GM18861 (cell line): ENCODE results near the gene KNDC1.
"Not testable (repeated sequence)": the region's sequence is repeated elsewhere in the genome, so short reads cannot be mapped to it uniquely, and the experiment has no call there.

Source experiments
- ATAC-seq: cut with Tn5 transposase; IDR thresholded peaks from one replicate; pipeline ENCODE4 v1.9.1; 2021; ENCODE audit not compliant: unreplicated experiment

Gene KNDC1

DNA sequence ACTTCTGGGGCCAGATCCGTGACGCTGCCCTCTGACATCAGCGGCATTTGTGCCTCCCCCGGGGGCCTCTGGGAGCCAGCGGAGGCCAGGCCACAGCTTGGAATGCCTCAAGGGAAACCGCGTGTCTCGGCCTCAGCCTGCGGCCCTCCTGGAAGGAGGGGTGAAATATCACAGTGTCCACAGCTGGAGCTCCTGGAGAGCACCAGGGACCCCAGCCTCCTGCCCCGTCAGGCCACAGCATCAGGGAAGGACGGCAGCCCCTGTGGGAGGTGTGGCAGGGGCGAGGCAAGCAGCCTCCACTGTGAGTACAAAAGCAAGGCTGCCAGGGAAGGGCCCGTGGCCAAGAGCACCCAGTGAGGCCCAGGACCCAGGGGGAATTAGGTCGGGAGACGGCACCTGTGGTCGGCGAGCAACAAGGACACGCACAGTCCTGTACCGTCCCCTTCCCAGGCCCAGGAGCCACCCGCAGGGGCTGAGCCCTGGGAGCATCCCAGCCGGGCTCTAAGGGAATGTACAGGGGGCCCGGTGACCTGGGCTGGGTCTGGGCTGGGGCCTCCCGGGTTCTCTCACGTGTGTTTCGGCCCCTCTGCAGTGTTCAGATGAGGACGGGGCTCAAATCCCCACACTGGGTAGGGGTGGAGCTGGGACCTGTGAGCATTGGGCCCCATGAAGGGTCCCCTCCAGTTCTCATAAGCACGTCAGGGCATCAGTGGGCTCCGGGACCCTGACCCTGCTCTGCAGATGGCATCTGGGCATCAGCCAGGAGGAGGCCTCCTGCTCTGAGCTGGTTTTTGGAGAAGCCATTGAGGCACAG, 18.7 kb upstream of the KNDC1 start:
- ATAC-seq = no peak

- ATAC-seq = no peak
Observed at GRCh38 chr10:133141958-133142340, 18.1 kb upstream of the KNDC1 start.

- no peak for ATAC-seq
Observed at GRCh38 chr10:133142523-133143199, 17.4 kb upstream of the KNDC1 start.

- ATAC-seq = no peak
Observed at GRCh38 chr10:133143200-133143533, 16.9 kb upstream of the KNDC1 start.

GRCh38 chr10:133143546-133143945, 16.5 kb upstream of the KNDC1 start:
- ATAC-seq = no peak

DNA sequence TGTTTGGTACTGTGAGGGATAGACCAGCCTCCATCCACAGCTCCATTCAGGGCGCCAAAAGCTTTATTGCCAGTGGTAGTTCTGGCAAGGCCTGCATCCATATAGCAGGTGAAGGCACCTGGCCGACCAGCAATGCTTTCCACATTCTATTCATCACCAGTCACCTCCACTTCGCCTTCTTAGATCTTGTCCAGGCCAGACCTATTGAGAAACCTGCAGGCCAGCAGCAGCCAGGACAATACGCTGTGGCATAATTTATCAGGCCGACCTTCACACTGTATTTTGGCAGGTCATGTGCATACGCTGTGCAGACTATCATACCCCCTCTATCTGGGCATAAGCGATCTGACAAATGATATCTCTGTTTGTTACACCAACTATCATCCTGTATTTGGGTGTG, 15.2 kb upstream of the KNDC1 start:
- no peak for ATAC-seq

DNA sequence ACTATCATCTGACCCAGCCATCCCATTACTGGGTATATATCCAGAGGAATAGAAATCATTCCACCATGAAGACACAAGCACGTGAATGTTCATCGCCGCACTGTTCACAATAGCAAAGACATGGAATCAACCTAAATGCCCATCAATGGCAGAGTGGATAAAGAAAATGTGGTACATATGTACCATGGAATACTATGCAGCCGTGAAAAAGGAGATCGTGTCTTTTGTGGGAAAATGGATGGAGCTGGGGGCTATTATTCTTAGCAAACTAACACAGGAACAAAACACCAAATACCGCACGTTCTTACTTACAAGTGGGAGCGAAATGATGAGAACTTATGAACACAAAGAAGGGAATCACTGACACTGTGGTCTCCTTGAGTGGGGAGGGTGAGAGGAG, 9.8 kb upstream of the KNDC1 start:
- no peak for ATAC-seq

GRCh38 chr10:133150656-133151055, 9.4 kb upstream of the KNDC1 start:
- ATAC-seq = no peak

GRCh38 chr10:133151071-133151470, 8.9 kb upstream of the KNDC1 start:
- ATAC-seq = not testable (repeated sequence)

DNA sequence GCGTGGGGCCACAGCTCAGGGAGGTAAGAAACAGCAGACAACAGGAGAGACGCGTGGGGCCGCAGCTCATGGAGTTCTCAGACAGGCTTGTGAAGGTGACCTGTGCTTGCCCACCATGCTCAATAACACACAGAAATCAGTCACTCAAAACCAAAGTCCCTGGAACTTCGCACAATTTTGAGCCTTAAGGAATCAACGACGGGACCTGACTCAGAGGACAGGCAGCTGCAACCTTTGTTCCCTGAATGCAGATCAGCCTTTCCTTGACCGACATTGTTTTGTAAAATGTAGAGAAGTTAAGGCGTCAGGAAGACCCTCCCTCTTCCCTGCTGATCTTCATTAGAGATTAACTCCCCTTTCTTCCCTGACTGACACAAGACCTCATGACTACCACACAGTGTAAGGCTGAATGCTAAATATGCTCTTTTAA, 8.5 kb upstream of the KNDC1 start:
- no peak for ATAC-seq

- ATAC-seq = no peak
Observed at GRCh38 chr10:133154411-133154810, 5.6 kb upstream of the KNDC1 start.

- ATAC-seq = no peak
Observed at GRCh38 chr10:133154996-133155778, 4.8 kb upstream of the KNDC1 start.

DNA sequence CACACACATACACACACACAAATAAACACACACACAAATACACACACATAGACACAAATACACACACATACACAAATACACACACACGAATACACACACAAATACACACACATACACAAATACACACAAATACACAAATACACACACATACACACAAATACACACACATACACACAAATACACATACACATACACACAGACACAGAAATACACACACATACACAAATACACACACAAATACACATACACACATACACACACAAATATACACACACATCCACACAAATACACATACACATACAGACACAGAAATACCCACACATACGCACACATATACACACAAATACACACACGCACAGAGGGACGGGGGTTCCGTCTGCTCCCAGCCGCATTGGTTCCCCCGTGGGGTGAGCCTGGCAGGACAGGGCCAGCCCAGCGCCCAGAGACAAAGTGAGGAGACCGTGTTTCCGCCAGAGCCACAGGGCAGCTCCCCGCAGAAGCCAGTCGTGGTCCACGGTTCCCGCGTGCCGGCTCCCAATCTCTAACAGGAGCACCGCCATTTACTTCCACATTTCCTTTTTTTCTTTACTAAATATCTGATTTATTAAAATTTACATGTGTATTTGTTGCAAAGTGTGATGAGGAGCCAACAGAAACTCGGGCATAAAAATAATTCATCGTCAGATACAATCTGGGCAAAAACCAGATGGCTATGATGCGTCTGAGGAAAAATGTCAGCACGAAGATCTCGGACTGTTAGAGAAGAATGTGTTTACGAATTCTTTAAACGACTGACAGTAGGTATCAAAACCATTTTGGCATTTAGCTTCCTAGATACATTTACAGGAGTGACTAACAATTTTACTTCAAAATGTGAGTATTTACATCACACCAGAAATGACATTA, 3.1 kb upstream of the KNDC1 start:
- no peak for ATAC-seq

DNA sequence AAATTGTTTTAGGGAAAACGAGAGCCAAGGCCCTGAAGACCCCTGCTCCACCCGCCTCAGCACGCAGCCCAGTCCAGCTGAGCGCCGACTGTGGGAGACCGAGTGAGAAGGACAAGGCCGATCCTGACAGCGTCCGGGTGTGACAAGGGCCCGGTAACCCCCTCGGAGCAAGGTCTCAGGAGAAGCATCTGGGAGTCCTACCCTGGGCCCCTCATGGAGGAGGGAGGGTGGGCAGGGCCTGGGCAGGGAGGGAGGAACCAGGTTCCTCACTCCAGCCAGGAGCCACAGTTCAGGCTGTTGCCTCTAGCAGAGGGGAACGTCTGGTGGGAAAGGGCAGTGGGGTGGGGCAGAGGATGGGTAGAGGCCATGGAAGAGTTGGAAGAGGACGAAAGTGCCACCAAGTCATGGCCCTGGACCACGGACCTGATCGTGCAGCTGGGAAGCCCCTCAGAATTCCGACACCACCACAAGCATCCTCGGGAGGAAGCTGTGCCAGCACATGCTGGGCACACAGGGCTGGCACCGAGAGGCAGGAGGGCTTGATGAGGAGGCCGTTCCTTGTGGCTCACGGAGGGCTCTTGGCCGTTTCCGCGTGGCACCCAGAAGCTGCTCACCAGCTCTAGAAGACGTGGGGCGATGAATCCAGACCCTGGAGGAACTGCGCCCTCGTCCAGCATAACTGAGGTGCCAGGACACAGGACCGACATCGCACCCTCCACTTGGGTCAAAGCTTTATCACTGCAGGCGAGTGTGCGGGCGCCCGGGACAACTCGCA, 2.2 kb upstream of the KNDC1 start:
- ATAC-seq = no peak

DNA sequence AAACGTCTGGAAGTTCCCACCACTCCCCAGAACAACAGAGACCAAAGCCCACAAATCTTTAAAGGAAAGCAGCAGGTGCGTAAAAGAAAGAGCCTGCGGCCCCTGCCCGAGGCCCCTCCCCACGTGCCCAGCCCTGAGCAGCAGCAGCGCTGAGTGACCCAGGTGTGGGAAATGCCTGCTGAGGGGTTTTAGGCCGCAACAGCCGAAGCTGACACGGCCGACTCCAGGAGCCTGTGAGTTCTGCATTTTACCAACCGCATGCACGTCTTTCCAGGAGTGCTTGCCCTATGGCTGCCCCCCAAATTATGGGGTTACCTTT, 1.6 kb upstream of the KNDC1 start:
- ATAC-seq = no peak

DNA sequence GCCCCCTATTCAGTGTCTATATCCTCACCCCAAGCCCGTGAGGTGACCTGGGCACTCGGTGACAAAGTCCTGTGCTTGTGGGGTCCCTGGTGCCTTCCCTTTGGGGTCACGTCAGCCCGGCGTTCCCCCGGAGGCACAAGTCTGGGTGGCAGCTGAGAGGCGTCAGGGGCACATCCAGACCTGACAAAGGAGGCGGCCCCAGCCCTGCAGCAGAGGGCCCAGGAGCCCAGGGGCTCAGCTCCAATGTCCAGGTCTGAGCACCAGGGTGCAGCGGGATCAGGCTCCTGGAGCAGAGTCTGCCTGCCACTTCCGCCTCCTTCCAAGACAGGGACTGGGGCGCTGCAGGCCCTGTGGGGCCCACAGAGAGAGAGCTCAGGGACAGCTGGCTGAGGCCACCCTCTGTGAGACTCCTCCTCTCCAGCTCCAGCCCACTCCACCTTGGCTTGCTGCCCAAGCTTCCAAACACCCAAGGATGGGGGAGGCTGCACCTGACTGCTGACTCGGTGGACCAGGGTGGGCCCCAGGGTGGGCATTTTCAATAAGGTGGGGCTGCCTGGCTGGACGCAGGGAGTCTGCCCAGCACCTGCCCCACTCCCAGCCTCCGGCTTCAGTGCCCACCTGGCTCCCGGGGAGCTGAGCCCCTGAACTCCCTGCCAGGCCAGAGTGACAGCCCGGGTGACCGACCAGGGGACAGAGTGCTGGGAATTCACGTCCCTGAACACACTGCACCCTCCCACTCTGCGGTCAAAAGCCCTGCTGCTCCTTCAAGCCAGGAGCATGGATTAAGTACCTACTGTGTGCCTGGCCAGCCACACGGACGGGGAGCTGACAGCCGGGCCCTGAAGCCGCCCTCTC, 1.0 kb upstream of the KNDC1 start:
- ATAC-seq = no peak

GRCh38 chr10:133159611-133159949, 439 bp upstream of the KNDC1 start:
- no peak for ATAC-seq

DNA sequence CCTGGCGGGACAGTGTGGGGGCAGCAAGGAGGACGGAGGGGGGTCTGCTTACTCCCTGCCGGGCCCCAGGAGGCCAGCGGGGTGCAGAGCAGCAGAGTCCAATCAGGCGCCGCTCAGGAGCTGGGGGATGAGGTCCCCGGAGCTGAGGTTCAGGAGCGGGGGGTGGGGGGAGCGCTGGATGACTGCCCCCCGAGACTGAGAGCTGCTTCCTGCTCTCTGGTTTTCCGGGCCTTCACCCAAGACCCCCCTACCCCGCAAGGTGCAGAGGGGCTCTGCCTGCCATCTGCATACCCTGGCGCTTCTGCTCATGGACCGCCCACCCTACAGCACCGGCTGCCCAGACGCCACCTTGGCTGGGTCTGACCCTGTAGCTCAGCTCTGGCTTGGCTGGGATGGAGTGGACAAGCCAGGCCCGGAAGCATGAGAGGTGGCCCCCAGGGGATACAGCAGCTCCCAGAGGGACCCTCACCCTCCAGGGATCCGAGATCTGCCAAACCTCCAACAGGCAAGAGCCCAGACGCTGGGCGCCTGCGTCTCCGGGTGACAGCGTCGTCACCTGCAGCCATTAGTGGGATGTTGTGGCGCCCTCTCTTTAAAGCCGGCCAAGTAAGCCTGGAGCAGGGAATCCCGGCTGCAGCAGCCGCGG, 930 bp downstream of the KNDC1 start:
- ATAC-seq = no peak

DNA sequence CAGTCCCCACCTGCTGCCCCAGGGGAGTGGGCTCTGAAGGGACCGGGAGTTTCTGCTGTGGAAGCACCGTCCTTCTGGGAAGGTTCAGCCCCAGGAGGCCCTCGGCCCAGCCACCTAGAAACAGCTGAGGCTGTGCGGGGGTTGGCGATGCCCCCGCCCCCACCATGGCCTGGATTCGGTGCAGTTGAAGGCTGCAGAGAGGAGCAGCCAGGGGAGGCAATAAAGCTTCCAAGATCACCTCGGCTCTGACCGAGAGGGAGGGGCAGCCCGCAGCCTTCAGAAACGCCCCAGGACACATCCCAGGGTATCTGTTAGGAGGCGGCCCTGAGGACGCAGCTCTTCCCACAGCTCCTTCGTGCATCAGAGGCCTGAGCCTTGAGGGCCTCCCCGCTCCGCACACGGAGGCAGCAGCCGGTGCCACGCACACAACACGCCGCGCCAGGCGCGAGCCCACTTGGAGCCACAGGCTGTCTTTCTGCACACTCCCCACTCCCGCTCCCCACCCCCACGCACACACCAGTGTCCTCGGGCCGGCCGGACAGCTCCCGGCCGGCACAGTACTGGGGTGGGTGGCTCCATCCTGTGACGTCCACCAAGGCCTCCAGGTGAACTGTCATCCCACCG, 1.6 kb downstream of the KNDC1 start:
- no peak for ATAC-seq
